ENCODE measurements around the gene RNU1-1. TPM values are rescaled to one million over a fixed set of nuclear protein-coding genes. Genes with fewer than 3 reads are reported as not detected.
"Not testable (repeated sequence)": the region's sequence is repeated elsewhere in the genome, so short reads cannot be mapped to it uniquely, and the experiment has no call there.

RNU1-1 gene
- total RNA-seq, 1 donor from 2014 or later = 3,526 TPM

DNA sequence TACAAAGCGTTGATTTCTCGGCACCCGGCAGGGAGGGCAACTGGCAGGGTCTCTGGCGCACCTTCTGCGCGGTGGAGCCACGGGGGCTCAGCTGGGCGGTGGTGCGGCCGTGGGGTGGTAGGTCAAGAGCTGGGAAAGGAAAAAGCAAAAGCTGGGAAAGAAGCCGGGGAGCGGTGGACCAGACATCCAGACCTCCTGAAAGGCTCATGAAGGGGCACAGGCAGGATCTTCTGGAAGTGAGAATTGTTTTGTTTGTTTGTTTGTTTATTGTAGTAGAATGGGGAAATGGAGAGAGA, 7.2 kb upstream of the RNU1-1 start:
- Mint-ChIP-seq H3K27ac (no peak overlapping the region), H3K36me3 (ENCODE audit: low read depth) (no peaks in the 10 kb centered on the region), H3K4me3 (no peak overlapping the region), H3K4me1 (peaks cover 7% of the 10 kb centered on the region), H3K9me3 (no peaks in the 10 kb centered on the region), H3K27me3 (peaks cover 26% of the 10 kb centered on the region)
- TF ChIP-seq, protein P1, sequence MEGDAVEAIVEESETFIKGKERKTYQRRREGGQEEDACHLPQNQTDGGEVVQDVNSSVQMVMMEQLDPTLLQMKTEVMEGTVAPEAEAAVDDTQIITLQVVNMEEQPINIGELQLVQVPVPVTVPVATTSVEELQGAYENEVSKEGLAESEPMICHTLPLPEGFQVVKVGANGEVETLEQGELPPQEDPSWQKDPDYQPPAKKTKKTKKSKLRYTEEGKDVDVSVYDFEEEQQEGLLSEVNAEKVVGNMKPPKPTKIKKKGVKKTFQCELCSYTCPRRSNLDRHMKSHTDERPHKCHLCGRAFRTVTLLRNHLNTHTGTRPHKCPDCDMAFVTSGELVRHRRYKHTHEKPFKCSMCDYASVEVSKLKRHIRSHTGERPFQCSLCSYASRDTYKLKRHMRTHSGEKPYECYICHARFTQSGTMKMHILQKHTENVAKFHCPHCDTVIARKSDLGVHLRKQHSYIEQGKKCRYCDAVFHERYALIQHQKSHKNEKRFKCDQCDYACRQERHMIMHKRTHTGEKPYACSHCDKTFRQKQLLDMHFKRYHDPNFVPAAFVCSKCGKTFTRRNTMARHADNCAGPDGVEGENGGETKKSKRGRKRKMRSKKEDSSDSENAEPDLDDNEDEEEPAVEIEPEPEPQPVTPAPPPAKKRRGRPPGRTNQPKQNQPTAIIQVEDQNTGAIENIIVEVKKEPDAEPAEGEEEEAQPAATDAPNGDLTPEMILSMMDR (IDR thresholded peaks at IDR 0.05) = no peak
- intact Hi-C loops (cut with micrococcal nuclease) = no loop called here
- ChIA-PET POLR2A (no interaction called here), CTCF (no interaction called here)
- ATAC-seq (ENCODE audit: low read depth) = no peak
- no peak for DNase-seq

DNA sequence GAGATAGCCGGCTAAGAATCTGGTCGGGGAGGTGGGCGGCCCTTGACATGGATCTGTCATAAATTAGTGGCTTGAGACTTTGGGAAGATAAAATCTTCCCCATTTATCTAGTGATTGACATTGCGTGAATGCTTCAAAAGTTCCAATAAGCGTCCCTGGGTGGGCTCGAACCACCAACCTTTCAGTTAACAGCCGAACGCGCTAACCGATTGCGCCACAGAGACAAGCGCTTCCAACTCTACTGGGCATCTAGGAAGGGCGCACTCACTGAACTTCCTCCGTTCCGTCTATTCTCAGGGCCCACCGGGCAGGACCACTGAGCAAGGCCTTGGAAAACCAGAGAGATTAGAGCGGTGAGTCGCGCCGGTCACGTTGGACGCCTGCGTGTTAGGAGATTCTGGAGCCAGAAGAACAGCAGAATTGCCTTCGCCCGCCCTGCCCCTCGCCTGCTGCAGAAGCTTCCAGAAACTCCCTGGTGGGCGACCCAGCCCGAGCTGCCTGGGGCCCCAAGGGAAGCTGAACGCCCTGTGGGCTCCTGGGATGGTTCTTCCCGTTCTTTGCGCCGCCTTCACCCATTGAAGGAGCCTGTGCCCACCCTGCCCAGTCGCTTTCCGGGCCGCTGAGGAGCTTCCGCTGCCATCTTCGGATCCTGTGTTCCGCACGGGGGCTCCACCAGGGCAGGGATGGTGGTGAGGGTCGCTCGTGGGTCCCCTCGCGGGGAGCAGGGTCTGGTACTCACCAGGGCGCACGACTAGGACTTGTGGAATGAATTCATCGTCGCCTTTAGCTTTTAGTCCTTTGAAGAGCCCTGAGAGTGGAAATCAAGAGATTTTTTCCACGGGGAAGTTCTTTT, 6.6 kb upstream of the RNU1-1 start:
- Mint-ChIP-seq H3K4me3 (peak overlapping the region; percentile 63), H3K27me3 (peaks cover 26% of the 10 kb centered on the region), H3K27ac (peak overlapping the region; percentile 24)
- CTCF ChIA-PET; H3K4me1 Mint-ChIP-seq; ATAC-seq (ENCODE audit: low read depth); DNase-seq; H3K36me3 Mint-ChIP-seq (ENCODE audit: low read depth); intact Hi-C loops (cut with micrococcal nuclease); POLR2A ChIA-PET; H3K9me3 Mint-ChIP-seq: not testable (repeated sequence)

DNA sequence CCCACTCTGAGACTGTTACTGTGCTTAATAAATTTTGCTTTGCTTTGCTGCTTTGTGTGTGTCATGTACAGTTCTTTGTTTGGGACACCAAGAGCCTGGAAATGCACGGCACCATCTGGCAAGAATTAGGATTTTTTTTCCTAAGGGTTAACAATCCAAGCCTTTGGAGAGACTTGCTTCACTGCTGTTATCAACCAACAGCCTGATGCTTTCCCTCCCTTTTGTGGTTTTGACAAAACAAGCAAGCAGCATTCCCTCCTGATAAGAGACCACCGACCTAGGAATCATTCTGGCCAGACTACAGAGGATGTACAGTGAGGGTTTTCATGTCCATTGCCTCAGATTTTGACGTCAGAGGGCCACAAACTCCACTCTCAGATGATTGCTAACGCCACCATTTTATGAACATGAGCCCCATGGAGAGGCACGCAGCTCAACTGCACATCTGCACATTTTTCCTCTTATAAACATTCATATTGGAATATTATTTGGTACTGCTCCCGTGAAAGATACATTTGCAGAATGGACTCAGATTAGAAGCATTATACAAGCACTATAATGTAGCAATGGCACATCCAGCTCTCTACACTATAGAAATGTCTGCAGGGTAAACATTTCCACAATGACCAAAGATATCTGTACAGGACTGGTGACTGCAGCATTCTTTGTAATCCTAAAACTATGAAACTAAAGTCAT, 5.3 kb upstream of the RNU1-1 start:
- H3K27ac Mint-ChIP-seq; H3K36me3 Mint-ChIP-seq (ENCODE audit: low read depth); CTCF ChIA-PET; H3K4me3 Mint-ChIP-seq; POLR2A ChIA-PET; H3K4me1 Mint-ChIP-seq; ATAC-seq (ENCODE audit: low read depth); DNase-seq; H3K9me3 Mint-ChIP-seq: not testable (repeated sequence)
- intact Hi-C loops (cut with micrococcal nuclease) = loop anchor here (10.0 kb wide), 1 partner anchor 435 kb away; no protein-coding TSS in a partner anchor
- H3K27me3 Mint-ChIP-seq = peaks cover 26% of the 10 kb centered on the region

DNA sequence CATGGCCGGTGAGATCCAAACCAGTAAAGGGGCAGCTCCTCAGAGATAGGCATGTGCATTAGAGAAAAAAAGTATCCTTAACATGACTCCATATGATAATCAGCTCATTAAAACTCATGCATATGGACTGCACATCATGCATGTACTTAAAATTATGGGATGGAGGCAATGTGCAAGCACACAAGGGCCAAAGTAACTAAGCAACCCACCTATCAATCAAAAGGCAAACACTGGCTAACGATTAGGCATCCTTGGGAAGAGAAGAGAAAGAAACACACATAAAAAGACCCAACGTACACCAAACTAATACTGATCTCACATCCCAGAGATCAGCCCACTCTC, 4.8 kb upstream of the RNU1-1 start:
- H3K4me1 Mint-ChIP-seq; ATAC-seq (ENCODE audit: low read depth); H3K27ac Mint-ChIP-seq; H3K4me3 Mint-ChIP-seq; CTCF ChIA-PET; H3K9me3 Mint-ChIP-seq; H3K36me3 Mint-ChIP-seq (ENCODE audit: low read depth); POLR2A ChIA-PET; DNase-seq: not testable (repeated sequence)
- intact Hi-C loops (cut with micrococcal nuclease) = loop anchor here (10.0 kb wide), 1 partner anchor 436 kb away; no protein-coding TSS in a partner anchor
- H3K27me3 Mint-ChIP-seq = peaks cover 26% of the 10 kb centered on the region

DNA sequence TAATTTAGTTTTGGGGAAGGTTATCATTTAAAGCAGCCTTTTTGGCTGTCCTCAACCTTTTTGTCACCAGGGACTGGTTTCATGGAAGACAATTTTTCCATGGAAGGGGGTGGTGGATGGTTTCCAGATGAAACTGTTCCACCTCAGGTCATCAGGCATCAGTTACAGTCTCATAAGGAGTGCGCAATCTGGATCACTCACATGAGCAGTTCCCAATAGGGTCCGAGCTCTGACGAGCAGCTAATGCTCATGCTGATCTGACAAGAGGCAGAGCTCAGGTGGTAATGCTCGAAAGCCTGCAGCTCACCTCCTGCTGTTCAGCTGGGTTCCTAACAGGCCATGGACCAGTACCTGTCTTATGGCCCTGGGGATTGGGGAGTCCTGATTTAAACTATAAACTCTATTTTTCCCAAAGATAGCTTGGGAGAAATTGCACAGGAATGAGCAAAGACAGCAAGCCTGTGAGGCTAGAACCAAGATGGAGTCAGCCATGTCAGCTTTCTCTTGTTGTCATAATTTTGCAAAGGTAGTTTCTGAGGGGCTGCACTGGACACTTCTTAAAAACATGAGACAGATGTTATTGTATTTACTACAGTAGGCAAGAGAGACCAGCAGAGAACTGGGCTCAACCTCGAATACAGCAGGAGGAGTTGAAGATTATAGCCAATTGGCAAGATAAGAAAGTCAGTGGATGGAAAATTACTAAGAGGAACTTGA, 2.8 kb upstream of the RNU1-1 start:
- H3K36me3 Mint-ChIP-seq (ENCODE audit: low read depth); H3K4me3 Mint-ChIP-seq; H3K27ac Mint-ChIP-seq; ATAC-seq (ENCODE audit: low read depth); POLR2A ChIA-PET; CTCF ChIA-PET; H3K4me1 Mint-ChIP-seq; DNase-seq; H3K9me3 Mint-ChIP-seq: not testable (repeated sequence)
- intact Hi-C loops (cut with micrococcal nuclease) = loop anchor here (10.0 kb wide), 1 partner anchor 438 kb away; no protein-coding TSS in a partner anchor
- peaks cover 26% of the 10 kb centered on the region for H3K27me3 Mint-ChIP-seq

DNA sequence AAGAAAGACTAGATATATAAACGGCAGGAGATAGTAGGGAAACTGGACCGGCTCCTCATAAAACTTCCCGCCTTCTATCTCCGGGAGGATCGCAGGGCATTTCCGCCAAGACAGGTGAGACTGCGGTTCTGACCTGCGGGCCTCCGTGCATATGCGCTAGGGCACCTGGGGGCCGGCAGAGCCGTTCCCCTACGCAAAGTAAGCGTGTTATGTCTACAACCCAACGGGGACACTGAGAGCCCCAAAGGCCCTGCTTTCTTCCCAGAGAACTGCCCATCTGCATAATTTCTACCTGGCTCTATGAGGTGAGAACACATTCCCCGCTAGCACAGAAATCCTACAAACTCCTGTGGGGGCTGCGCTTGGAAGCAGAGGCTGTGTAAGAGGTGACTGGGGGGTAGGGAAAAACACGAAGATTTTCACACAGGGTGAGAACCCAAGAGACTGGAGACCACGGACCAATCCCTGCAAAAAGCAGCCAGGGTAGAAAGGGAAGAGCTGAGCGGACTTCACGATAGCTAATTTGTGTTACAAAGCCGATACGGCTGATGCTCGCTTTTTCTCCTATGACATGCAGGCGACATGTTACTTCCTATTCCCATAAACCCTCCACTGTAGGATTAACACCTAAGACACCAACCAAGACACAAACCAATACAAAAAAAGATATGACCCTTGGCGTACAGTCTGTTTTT, 526 bp downstream of the RNU1-1 start:
- DNase-seq (peak; percentile 74), ATAC-seq (ENCODE audit: low read depth) (peak; percentile 97)
- H3K27ac Mint-ChIP-seq; H3K36me3 Mint-ChIP-seq (ENCODE audit: low read depth); H3K27me3 Mint-ChIP-seq; H3K9me3 Mint-ChIP-seq; H3K4me1 Mint-ChIP-seq; CTCF ChIA-PET; H3K4me3 Mint-ChIP-seq: not testable (repeated sequence)
- intact Hi-C loops (cut with micrococcal nuclease) = loop anchor here (2.0 to 10.0 kb wide), 3 partner anchors 73 to 441 kb away; partner anchors contain the start of gene NECAP2
- POLR2A ChIA-PET = interaction anchor here (0.6 to 2.1 kb wide), 43 partner anchors 9 to 817 kb away, joined by 3 to 33 read pairs (median 4); partner anchors contain the start of genes FBXO42, NBPF1, NECAP2 and SZRD1

DNA sequence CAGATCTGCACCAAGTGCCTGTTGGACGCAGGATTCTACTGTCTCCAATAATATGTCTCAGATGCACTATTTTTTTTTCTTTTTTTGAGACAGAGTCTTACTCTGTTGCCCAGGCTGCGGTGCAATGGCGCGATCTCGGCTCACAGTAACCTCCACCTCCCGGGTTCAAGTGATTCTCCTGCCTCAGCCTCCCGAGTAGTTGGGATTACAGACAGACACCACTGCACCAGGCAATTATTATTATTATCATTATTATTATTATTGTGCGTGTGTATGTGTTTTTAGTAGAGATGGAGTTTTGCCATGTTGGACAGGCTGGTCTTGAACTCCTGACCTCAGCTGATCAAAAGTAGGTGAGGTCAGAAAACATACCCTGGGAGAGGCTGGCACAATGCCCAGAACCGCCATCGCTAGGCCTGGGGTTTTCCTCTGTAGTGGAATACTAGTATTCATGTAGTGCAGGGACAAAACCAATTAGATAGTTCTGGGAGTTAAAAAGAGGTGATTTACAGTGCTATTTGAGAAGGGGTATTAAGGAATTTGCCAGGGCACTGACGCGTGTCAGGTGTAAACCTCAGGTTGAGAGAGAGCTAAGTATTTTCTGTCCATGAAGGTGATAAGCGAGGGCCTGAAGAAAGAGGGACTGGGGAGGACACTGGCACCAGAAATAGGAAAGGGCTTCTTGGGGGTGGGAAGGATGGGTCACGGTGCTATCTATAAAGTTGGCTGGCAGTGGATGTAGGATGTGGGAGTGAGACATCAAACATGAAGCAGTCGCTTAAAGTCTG, 1.3 kb downstream of the RNU1-1 start:
- CTCF ChIA-PET = not testable (repeated sequence)

DNA sequence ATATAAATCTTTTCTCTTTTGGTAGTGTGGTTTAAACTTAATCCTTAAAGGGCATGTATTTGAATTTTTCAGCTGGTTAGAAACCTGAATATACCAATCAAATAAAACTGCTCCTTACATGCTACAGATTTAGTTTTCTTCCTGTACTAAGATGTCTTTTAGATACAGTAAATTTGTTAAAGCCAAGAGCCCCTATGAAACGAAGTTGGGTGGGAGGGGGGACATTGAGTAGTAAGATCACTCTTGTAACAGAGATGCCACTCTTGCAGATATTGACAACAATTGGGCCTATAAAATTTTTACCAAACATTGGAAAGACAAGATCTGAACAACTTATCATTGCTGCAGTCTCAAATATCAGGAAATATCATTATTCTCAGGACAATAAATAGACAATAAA, 2.2 kb downstream of the RNU1-1 start:
- ATAC-seq (ENCODE audit: low read depth); H3K9me3 Mint-ChIP-seq; H3K27ac Mint-ChIP-seq; CTCF ChIA-PET; H3K36me3 Mint-ChIP-seq (ENCODE audit: low read depth); DNase-seq; H3K4me1 Mint-ChIP-seq; H3K4me3 Mint-ChIP-seq; H3K27me3 Mint-ChIP-seq; POLR2A ChIA-PET: not testable (repeated sequence)
- intact Hi-C loops (cut with micrococcal nuclease) = loop anchor here (2.0 to 10.0 kb wide), 2 partner anchors 393 to 443 kb away; no protein-coding TSS in a partner anchor

More for the DNA sequence above, 1.3 kb downstream of the RNU1-1 start:
- peak; percentile 8 for ATAC-seq (ENCODE audit: low read depth)
- intact Hi-C loops (cut with micrococcal nuclease) = loop anchor here (2.0 to 10.0 kb wide), 2 partner anchors 392 to 442 kb away; no protein-coding TSS in a partner anchor
- H3K9me3 Mint-ChIP-seq; H3K27me3 Mint-ChIP-seq; H3K36me3 Mint-ChIP-seq (ENCODE audit: low read depth); H3K4me1 Mint-ChIP-seq; H3K4me3 Mint-ChIP-seq; DNase-seq; H3K27ac Mint-ChIP-seq: not testable (repeated sequence)
- POLR2A ChIA-PET = interaction anchor here (0.8 to 2.1 kb wide), 5 partner anchors 22 to 384 kb away, joined by 3 to 22 read pairs (median 5); partner anchors contain the start of gene NECAP2

DNA sequence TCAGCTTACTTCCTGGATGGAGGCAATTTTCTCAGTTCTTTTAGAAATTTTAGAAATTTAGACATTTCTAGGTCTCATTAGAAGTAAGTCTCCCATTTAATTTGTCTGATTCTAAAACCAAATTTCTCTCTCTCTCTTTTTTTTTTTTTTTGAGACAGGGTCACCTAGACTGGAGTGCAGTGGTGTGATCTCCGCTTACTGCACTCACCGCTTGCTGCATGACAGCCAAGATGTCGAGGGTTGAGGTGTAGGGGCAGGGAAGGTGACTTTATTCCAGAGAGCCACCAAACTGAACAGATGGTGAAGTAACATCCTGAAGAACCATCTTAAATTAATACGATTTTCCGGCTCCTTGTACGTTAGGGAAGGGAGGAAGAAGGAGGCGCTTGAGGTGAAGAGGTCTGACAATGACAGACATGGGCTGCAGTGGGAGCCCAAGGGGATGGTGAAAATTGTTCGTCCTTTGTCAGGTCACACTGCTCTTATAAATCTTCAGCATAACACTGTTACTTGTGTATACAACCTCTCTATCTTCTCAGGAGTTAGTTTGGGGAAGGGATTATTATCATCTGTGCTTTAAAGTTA, 5.1 kb downstream of the RNU1-1 start:
- CTCF ChIA-PET; ATAC-seq (ENCODE audit: low read depth); H3K27me3 Mint-ChIP-seq; intact Hi-C loops (cut with micrococcal nuclease); H3K4me3 Mint-ChIP-seq; DNase-seq; H3K9me3 Mint-ChIP-seq; POLR2A ChIA-PET; H3K36me3 Mint-ChIP-seq (ENCODE audit: low read depth); H3K27ac Mint-ChIP-seq; H3K4me1 Mint-ChIP-seq: not testable (repeated sequence)
